H1 (cell line): Measurements from ENCODE around the gene PYGB. TPM values are rescaled to one million over a fixed set of nuclear protein-coding genes. Genes with fewer than 3 reads are reported as not detected.

Experiments used
- CTCF ChIA-PET: fragments of 300-600 bp; sonication (Branson Sonifier 250); formaldehyde crosslinking; loops from one replicate; lab custom pipeline; 2021; ENCODE audit not compliant: partially characterized antibody; lab: Charles Lee
- POLR2A ChIA-PET: fragments of 300-600 bp; sonication (Branson Sonifier 250); formaldehyde crosslinking; loops from one replicate; lab custom pipeline; 2021; ENCODE audit warnings: inconsistent platforms; ENCODE audit not compliant: partially characterized antibody; lab: Charles Lee
- DNase-seq, 2 experiments: peaks; one replicate each; pipeline versions ENCODE4 v3.0.0 to v3.0.0-alpha.2; 2010 to 2022; ENCODE audit warnings: low spot score in 2 of 2, low read depth in 1 of 2, mixed read lengths in 1 of 2
- FAIRE-seq: peaks from 2 replicates; lab custom pipeline; 2011; peaks lifted over from hg19 to GRCh38; lab: Jason Lieb, UNC
- H2AFZ ChIP-seq: 2 replicates; pipeline ENCODE4 v1.8.1; 2012; ENCODE audit warnings: low read length, inconsistent platforms
- H2AK5ac ChIP-seq: 2 replicates; pipeline ENCODE4 v1.6.1; 2013; ENCODE audit warnings: low read depth, low read length
- H2BK120ac ChIP-seq: replicated peaks from 2 replicates; pipeline ENCODE3; 2013; ENCODE audit warnings: low read depth, low read length, inconsistent platforms
- H2BK12ac ChIP-seq: 2 replicates; pipeline ENCODE4 v1.6.1; 2013; ENCODE audit warnings: low read depth, low read length
- H2BK15ac ChIP-seq: 2 replicates; pipeline ENCODE4 v1.6.1; 2013; ENCODE audit warnings: low read length
- H2BK20ac ChIP-seq: 2 replicates; pipeline ENCODE4 v1.6.1; 2013; ENCODE audit warnings: low read length
- H2BK5ac ChIP-seq: 2 replicates; pipeline ENCODE4 v1.6.1; 2013; ENCODE audit warnings: low read depth, low read length
- H3K14ac ChIP-seq: 2 replicates; pipeline ENCODE4 v1.6.1; 2013; ENCODE audit warnings: inconsistent platforms; ENCODE audit not compliant: insufficient read length
- H3K18ac ChIP-seq: 2 replicates; pipeline ENCODE4 v1.6.1; 2013; ENCODE audit warnings: low read length; ENCODE audit errors: extremely low read depth
- H3K23ac ChIP-seq: 2 replicates; pipeline ENCODE4 v1.6.1; 2013; ENCODE audit warnings: inconsistent platforms; ENCODE audit not compliant: insufficient read length
- H3K23me2 ChIP-seq: 2 replicates; pipeline ENCODE4 v1.6.1; 2013; ENCODE audit warnings: low read depth, low read length
- H3K27ac ChIP-seq: 2 replicates; pipeline ENCODE4 v1.6.1; 2011; ENCODE audit warnings: low read depth, low read length, inconsistent platforms
- H3K27me3 ChIP-seq, 4 experiments: replicated peaks in 1 of 4; 1 replicate in 1 of 4; 2 replicates in 3 of 4; pipeline versions ENCODE4 v1.6.1 to v1.8.1; 2011 to 2013; ENCODE audit warnings: low read length in 3 of 4, mild to moderate bottlenecking in 3 of 4, inconsistent platforms in 2 of 4, mixed read lengths in 2 of 4, moderate library complexity in 1 of 4; ENCODE audit not compliant: control insufficient read depth in 3 of 4, insufficient read depth in 3 of 4; ENCODE audit errors: extremely low read depth in 1 of 4
- H3K36me3 ChIP-seq, 4 experiments: 2 replicates each; pipeline versions ENCODE4 v1.6.1 to v1.8.1; 2011 to 2013; ENCODE audit warnings: mild to moderate bottlenecking in 4 of 4, low read length in 3 of 4, moderate library complexity in 2 of 4, control low read depth in 1 of 4, inconsistent platforms in 1 of 4; ENCODE audit not compliant: insufficient read depth in 4 of 4, control insufficient read depth in 2 of 4
- H3K4ac ChIP-seq: replicated peaks from 2 replicates; pipeline ENCODE3; 2013; ENCODE audit warnings: low read length, low read depth, mixed read lengths, inconsistent platforms; ENCODE audit not compliant: insufficient read length
- H3K4me1 ChIP-seq, 4 experiments: replicated peaks in 1 of 4; 1 replicate in 1 of 4; 2 replicates in 3 of 4; pipeline versions ENCODE4 v1.6.1 to v1.8.1; 2011 to 2013; ENCODE audit warnings: low read length in 3 of 4, inconsistent platforms in 2 of 4, mixed read lengths in 1 of 4; ENCODE audit not compliant: insufficient read depth in 4 of 4, control insufficient read depth in 3 of 4
- H3K4me2 ChIP-seq, 2 experiments: 2 replicates each; pipeline versions ENCODE4 v1.6.1 to v1.8.1; 2011 to 2013; ENCODE audit warnings: low read depth in 2 of 2, low read length in 2 of 2, control low read depth in 1 of 2, inconsistent platforms in 1 of 2, mild to moderate bottlenecking in 1 of 2; ENCODE audit not compliant: insufficient read depth in 1 of 2
- H3K4me3 ChIP-seq, 4 experiments: fragments of 200-600, 300-600 bp in 1 of 4; sonication (generic), shearing (Covaris generic), sonication (Bioruptor Twin) in 1 of 4; 2 replicates each; pipeline versions ENCODE4 v1.5.1 to v1.8.1; 2011 to 2016; ENCODE audit warnings: low read length in 4 of 4, low read depth in 3 of 4, control low read depth in 2 of 4, inconsistent platforms in 2 of 4, mild to moderate bottlenecking in 2 of 4, mixed read lengths in 1 of 4, moderate library complexity in 1 of 4; ENCODE audit not compliant: insufficient read depth in 2 of 4; ENCODE audit errors: extremely low read depth in 1 of 4
- H3K56ac ChIP-seq: replicated peaks from 2 replicates; pipeline ENCODE3; 2013; ENCODE audit warnings: low read depth, mild to moderate bottlenecking, mixed read lengths, low read length, inconsistent platforms; ENCODE audit not compliant: insufficient read length
- H3K79me1 ChIP-seq: 2 replicates; pipeline ENCODE4 v1.6.1; 2013; ENCODE audit warnings: low read depth, low read length, control low read depth
- H3K79me2 ChIP-seq, 2 experiments: 2 replicates each; pipeline versions ENCODE4 v1.6.1 to v1.8.1; 2012 to 2013; ENCODE audit warnings: low read length in 2 of 2, mild to moderate bottlenecking in 2 of 2, inconsistent platforms in 1 of 2; ENCODE audit not compliant: insufficient read depth in 2 of 2, control insufficient read depth in 1 of 2
- H3K9ac ChIP-seq, 4 experiments: replicated peaks in 1 of 4; 1 replicate in 1 of 4; 2 replicates in 3 of 4; pipeline versions ENCODE4 v1.6.1 to v1.8.1; 2011 to 2013; ENCODE audit warnings: low read depth in 3 of 4, low read length in 3 of 4, control low read depth in 2 of 4, mild to moderate bottlenecking in 2 of 4, moderate library complexity in 2 of 4, inconsistent platforms in 1 of 4; ENCODE audit errors: extremely low read depth in 1 of 4
- H3K9me3 ChIP-seq, 2 experiments: 2 replicates each; pipeline versions ENCODE4 v1.6.1 to v1.8.1; 2012 to 2013; ENCODE audit warnings: mild to moderate bottlenecking in 2 of 2, moderate library complexity in 2 of 2, control low read depth in 1 of 2, inconsistent platforms in 1 of 2, low read depth in 1 of 2, low read length in 1 of 2, mixed read lengths in 1 of 2; ENCODE audit not compliant: insufficient read depth in 2 of 2
- H4K20me1 ChIP-seq, 2 experiments: replicated peaks in 1 of 2; 2 replicates each; pipeline versions ENCODE3 to v1.8.1; 2011 to 2013; ENCODE audit warnings: inconsistent platforms in 2 of 2, low read length in 2 of 2, mild to moderate bottlenecking in 1 of 2; ENCODE audit not compliant: insufficient read depth in 2 of 2, control insufficient read depth in 1 of 2
- H4K5ac ChIP-seq: 2 replicates; pipeline ENCODE4 v1.6.1; 2013; ENCODE audit warnings: low read length, low read depth, mixed read lengths, inconsistent platforms; ENCODE audit not compliant: insufficient read length
- H4K8ac ChIP-seq: 2 replicates; pipeline ENCODE4 v1.8.0; 2013; ENCODE audit warnings: mild to moderate bottlenecking, moderate library complexity, low read length, inconsistent platforms; ENCODE audit not compliant: insufficient read depth; ENCODE audit errors: extremely low read depth
- H4K91ac ChIP-seq: replicated peaks from 2 replicates; pipeline ENCODE3; 2013; ENCODE audit warnings: low read length, mixed read lengths, inconsistent platforms; ENCODE audit not compliant: insufficient read length
- E2F6 ChIP-seq: IDR thresholded peaks from 2 replicates; pipeline ENCODE4 v1.6.1; 2012; ENCODE audit warnings: inconsistent platforms
- PHF8 ChIP-seq: fragments of 200-600 bp; sonication (generic); conservative IDR thresholded peaks from 2 replicates; pipeline ENCODE4 v1.7.1; 2012; ENCODE audit warnings: low read depth, mild to moderate bottlenecking, inconsistent platforms, low read length, moderate library complexity
- SAP30 ChIP-seq: fragments of 300-600 bp; sonication (generic); IDR thresholded peaks from 2 replicates; pipeline ENCODE4 v1.7.1; 2012; ENCODE audit warnings: low read length, moderate library complexity, mild to moderate bottlenecking, inconsistent platforms; ENCODE audit not compliant: insufficient read depth, insufficient replicate concordance
- SP2 ChIP-seq: IDR thresholded peaks from 2 replicates; pipeline ENCODE4 v1.6.1; 2012; ENCODE audit warnings: mild to moderate bottlenecking, low read length, inconsistent platforms
- SUZ12 ChIP-seq: fragments of 200-600 bp; sonication (generic); IDR thresholded peaks from 2 replicates; pipeline ENCODE4 v1.6.1; 2012; ENCODE audit warnings: mild to moderate bottlenecking, inconsistent platforms, low read length, moderate library complexity, mixed read lengths
- USF2 ChIP-seq: IDR thresholded peaks from 2 replicates; pipeline ENCODE4 v1.6.1; 2011; ENCODE audit warnings: low read length, improper control_type of control experiment
- WGBS, 2 experiments: shearing (Covaris generic) in 1 of 2; methylation state at CpG; one replicate each; pipeline versions ENCODE4 v1.1.6 to v1.1.7; 2013 to 2015; ENCODE audit warnings: low lambda C conversion rate in 2 of 2, mixed read lengths in 2 of 2, inconsistent platforms in 1 of 2, low coverage in 1 of 2, missing lambda C conversion rate in 1 of 2; ENCODE audit not compliant: insufficient replicate concordance in 2 of 2, insufficient coverage in 1 of 2, insufficient read length in 1 of 2; ENCODE audit errors: extremely low coverage in 1 of 2, missing lambda C conversion rate in 1 of 2; 5-methylcytosine and 5-hydroxymethylcytosine counted together
- polyA plus RNA-seq, 7 experiments: library from polyadenylated mRNA; depleted of rRNA in 3 of 7; stranded (reverse) in 5 of 7; unstranded in 2 of 7; fragments of >200 nt in 5 of 7; fragments of 200-250 nt in 2 of 7; gene quantifications; 1 replicate in 5 of 7; 2 replicates in 1 of 7; 4 replicates in 1 of 7; pipeline versions ENCODE4 v1.2.1 to v1.2.3, GENCODE V29; 2011 to 2013; ENCODE audit warnings: missing spikeins in 2 of 7, mixed read lengths in 2 of 7
- total RNA-seq: library from RNA; stranded (reverse); fragmentation: NEBNext Ultra II Directional; extraction: Animal tissue kit (Norgen Biotek cat#: 25700); gene quantifications from 2 replicates; pipeline ENCODE4 v1.2.1, GENCODE V29; 2021

The PYGB gene
- total and polyA plus RNA-seq, 2 of the 8 experiments (the other 6 are each of a cell fraction or from before 2014, with no cell fraction given), result 26.6 to 56.0 TPM

- no peak for DNase-seq
- H2BK12ac ChIP-seq, result no peak overlapping the region
- CTCF ChIA-PET, result interaction anchor here (1.2 to 5.3 kb wide), 3 partner anchors 8 to 31 kb away, joined by 4 to 24 read pairs (median 4); partner anchors contain the start of gene PYGB
- H4K8ac ChIP-seq, result no peak overlapping the region
- H3K23ac ChIP-seq, result no peak overlapping the region
- H3K79me1 ChIP-seq, result no peaks in the 10 kb centered on the region
- H3K4me2 ChIP-seq, result no peak overlapping the region
- peaks cover 0 to 5% (median 2%) of the 10 kb centered on the region in 4 experiments; a peak in 2 of 7 replicates for H3K4me1 ChIP-seq
- no peak overlapping the region for H2BK5ac ChIP-seq
- H3K23me2 ChIP-seq, result no peaks in the 10 kb centered on the region
- no peak overlapping the region for H3K27ac ChIP-seq
- no peak overlapping the region for H2AFZ ChIP-seq
- no peak overlapping the region for H2BK15ac ChIP-seq
- no peaks in the 10 kb centered on the region for H3K9me3 ChIP-seq
- POLR2A ChIA-PET, result no interaction called here
- no peak overlapping the region for H3K18ac ChIP-seq
- no peak overlapping the region for H4K5ac ChIP-seq
- H3K4me3 ChIP-seq, result no peak overlapping the region
- no peak overlapping the region for H3K14ac ChIP-seq
- H3K36me3 ChIP-seq, result no peaks in the 10 kb centered on the region; a peak in 1 of 8 replicates
- H2BK120ac ChIP-seq, result no peak overlapping the region
- 92% methylated on average over 14 of the region's 16 CpGs; no CpG with 5 or more reads in 1 of the 2 experiments for WGBS, 2 experiments
- no peak for FAIRE-seq
- no peaks in the 10 kb centered on the region for H3K27me3 ChIP-seq
- H3K56ac ChIP-seq, result no peak overlapping the region
- H3K9ac ChIP-seq, result no peak overlapping the region
- H3K4ac ChIP-seq, result no peak overlapping the region
- H4K20me1 ChIP-seq, result peaks cover 2 to 7% of the 10 kb centered on the region in 2 experiments
- no peak for TF ChIP-seq E2F6
- no peak for TF ChIP-seq USF2
- no peak for TF ChIP-seq PHF8
- no peak for TF ChIP-seq SP2
- no peak for TF ChIP-seq SAP30
- TF ChIP-seq SUZ12, result no peak
- no peak overlapping the region for H2BK20ac ChIP-seq
- H2AK5ac ChIP-seq, result no peak overlapping the region
- H3K79me2 ChIP-seq, result no peaks in the 10 kb centered on the region
- H4K91ac ChIP-seq, result no peak overlapping the region
These were observed 22.9 kb upstream of the PYGB start for GRCh38 chr20:25224941-25225340.
